HCT116 (cell line): Measurements from ENCODE around the gene MARVELD1. TPM values are rescaled to one million over a fixed set of nuclear protein-coding genes. Genes with fewer than 3 reads are reported as not detected.

ENCODE experiments used
- ATAC-seq: fragments of 200-7000 bp; cut with Tn5 transposase; 2 replicates; pipeline ENCODE4 v1.9.1; 2020; ENCODE audit warnings: mild to moderate bottlenecking, moderate library complexity
- BruUV-seq: library from RNA; stranded (reverse); fragments of 400-500 nt; replicated peaks from 2 replicates; lab custom pipeline; 2021; lab: Mats Ljungman, UMichigan
- CTCF ChIA-PET: fragments of 300-600 bp; sonication (Branson Sonifier 250); formaldehyde crosslinking; loops from one replicate; lab custom pipeline; 2021; ENCODE audit warnings: antibody characterized with exemption; lab: Charles Lee
- POLR2A ChIA-PET: fragments of 300-600, 350-600 bp; sonication (Branson Sonifier 250); formaldehyde crosslinking; loops from one replicate; lab custom pipeline; 2021; ENCODE audit warnings: antibody characterized with exemption; lab: Charles Lee
- RAD21 ChIA-PET, 2 experiments: fragments of 300-600 bp; sonication (Branson Sonifier 250); formaldehyde crosslinking; loops; one replicate each; lab custom pipeline; 2023; ENCODE audit warnings: low total read pairs in 2 of 2; ENCODE audit not compliant: uncharacterized antibody in 2 of 2, unreplicated experiment in 2 of 2, low non-redundant PET in 1 of 2; lab: Charles Lee
- DNase-seq: peaks from one replicate; pipeline ENCODE4 v3.0.0-alpha.2; 2010; ENCODE audit warnings: low read depth, low spot score
- H2AFZ ChIP-seq: fragments of 200-600 bp; shearing (Covaris generic), sonication (generic); 2 replicates; pipeline ENCODE4 v1.6.1; 2017; ENCODE audit warnings: low read depth, mixed run types, mixed read lengths, antibody characterized with exemption, low read length; ENCODE audit not compliant: poor library complexity, severe bottlenecking
- H3K27ac ChIP-seq: 2 replicates; pipeline ENCODE4 v1.5.1; 2012; ENCODE audit warnings: low read depth, low read length
- H3K27me3 ChIP-seq: fragments of 200-600 bp; sonication (generic); 2 replicates; pipeline ENCODE4 v1.6.1; 2016; ENCODE audit warnings: mixed run types, low read length, mixed read lengths; ENCODE audit not compliant: insufficient read depth
- H3K36me3 ChIP-seq, 2 experiments: fragments of 200-500 bp in 1 of 2; fragments of 200-600 bp in 1 of 2; sonication (Bioruptor generic) in 1 of 2; sonication (generic) in 1 of 2; 2 replicates each; pipeline versions ENCODE4 v1.5.1 to v1.6.1; 2014 to 2016; ENCODE audit warnings: low read length in 2 of 2, inconsistent platforms in 1 of 2, mixed read lengths in 1 of 2, mixed run types in 1 of 2; ENCODE audit not compliant: insufficient read depth in 2 of 2, control insufficient read depth in 1 of 2
- H3K4me1 ChIP-seq, 2 experiments: fragments of 200-600 bp in 1 of 2; sonication (generic) in 1 of 2; 2 replicates each; pipeline versions ENCODE4 v1.5.1 to v1.6.1; 2012 to 2017; ENCODE audit warnings: low read length in 2 of 2, inconsistent platforms in 1 of 2, mild to moderate bottlenecking in 1 of 2, mixed read lengths in 1 of 2, mixed run types in 1 of 2, moderate library complexity in 1 of 2; ENCODE audit not compliant: insufficient read depth in 2 of 2, control insufficient read depth in 1 of 2
- H3K4me2 ChIP-seq: fragments of 200-600 bp; sonication (generic); 2 replicates; pipeline ENCODE4 v1.6.1; 2017; ENCODE audit warnings: mixed run types, low read length, mixed read lengths
- H3K4me3 ChIP-seq, 2 experiments: fragments of 200-600 bp in 1 of 2; sonication (generic) in 1 of 2; replicated peaks in 1 of 2; 2 replicates each; pipeline ENCODE4 v1.5.1; 2011 to 2016; ENCODE audit warnings: low read length in 2 of 2, control low read depth in 1 of 2, low read depth in 1 of 2, mild to moderate bottlenecking in 1 of 2, mixed read lengths in 1 of 2, mixed run types in 1 of 2
- H3K79me2 ChIP-seq: fragments of 200-600 bp; sonication (generic); 2 replicates; pipeline ENCODE4 v1.6.1; 2017; ENCODE audit warnings: mild to moderate bottlenecking, mixed run types, low read length, moderate library complexity, mixed read lengths; ENCODE audit not compliant: insufficient read depth
- H3K9ac ChIP-seq: fragments of 200-600 bp; sonication (generic); 2 replicates; pipeline ENCODE4 v1.6.1; 2016; ENCODE audit warnings: low read length, mixed read lengths
- H3K9me2 ChIP-seq: fragments of 200-600 bp; sonication (generic), shearing (Covaris generic); 2 replicates; pipeline ENCODE4 v1.6.1; 2017; ENCODE audit warnings: mixed run types, mild to moderate bottlenecking, moderate library complexity; ENCODE audit not compliant: insufficient read depth
- H3K9me3 ChIP-seq, 2 experiments: fragments of 200-500 bp in 1 of 2; fragments of 200-600 bp in 1 of 2; sonication (Bioruptor generic) in 1 of 2; sonication (generic) in 1 of 2; 2 replicates each; pipeline ENCODE4 v1.6.1; 2014 to 2017; ENCODE audit warnings: low read length in 2 of 2, mixed read lengths in 2 of 2, inconsistent platforms in 1 of 2, low read depth in 1 of 2, mild to moderate bottlenecking in 1 of 2, mixed run types in 1 of 2, moderate library complexity in 1 of 2; ENCODE audit not compliant: control insufficient read depth in 1 of 2, insufficient read depth in 1 of 2
- H4K20me1 ChIP-seq: fragments of 200-600 bp; sonication (generic), shearing (Covaris generic); 2 replicates; pipeline ENCODE4 v1.6.1; 2017; ENCODE audit warnings: mixed run types, mild to moderate bottlenecking, moderate library complexity; ENCODE audit not compliant: insufficient read depth
- CBX3 ChIP-seq: IDR thresholded peaks from 2 replicates; pipeline ENCODE4 v1.6.1; 2012; ENCODE audit warnings: low read depth
- CEBPB ChIP-seq: IDR thresholded peaks from 2 replicates; pipeline ENCODE4 v1.6.1; 2012; ENCODE audit warnings: low read depth
- EGR1 ChIP-seq: IDR thresholded peaks from 2 replicates; pipeline ENCODE4 v1.6.1; 2012; ENCODE audit warnings: low read depth
- ELF1 ChIP-seq: IDR thresholded peaks from 2 replicates; pipeline ENCODE4 v1.6.1; 2012; ENCODE audit warnings: low read depth, borderline replicate concordance
- EZH2 ChIP-seq: fragments of 200-600 bp; sonication (generic); IDR thresholded peaks from 2 replicates; pipeline ENCODE4 v1.6.1; 2017; ENCODE audit warnings: antibody characterized with exemption, mixed run types
- EZH2phosphoT487 ChIP-seq: fragments of 200-600 bp; IDR thresholded peaks from 2 replicates; pipeline ENCODE4 v1.6.1; 2018; ENCODE audit warnings: antibody characterized with exemption, borderline replicate concordance
- FOSL1 ChIP-seq: IDR thresholded peaks from 2 replicates; pipeline ENCODE4 v1.6.1; 2012; ENCODE audit warnings: low read depth
- JUND ChIP-seq: IDR thresholded peaks from 2 replicates; pipeline ENCODE4 v1.6.1; 2012
- POLR2A ChIP-seq: IDR thresholded peaks from 2 replicates; pipeline ENCODE4 v1.7.0; 2011; ENCODE audit warnings: borderline replicate concordance; ENCODE audit not compliant: insufficient read depth, insufficient read length; ENCODE audit errors: extremely low read depth
- POLR2AphosphoS5 ChIP-seq: IDR thresholded peaks from 2 replicates; pipeline ENCODE4 v1.6.1; 2011; ENCODE audit warnings: mild to moderate bottlenecking, low read depth, low read length, moderate library complexity
- RAD21 ChIP-seq: IDR thresholded peaks from 2 replicates; pipeline ENCODE4 v1.6.1; 2012; ENCODE audit warnings: low read depth, mild to moderate bottlenecking
- SP1 ChIP-seq: IDR thresholded peaks from 2 replicates; pipeline ENCODE4 v1.6.1; 2012; ENCODE audit warnings: low read depth
- TCF7L2 ChIP-seq: IDR thresholded peaks from 2 replicates; pipeline ENCODE4 v1.7.0; 2011; ENCODE audit warnings: borderline replicate concordance, inconsistent platforms; ENCODE audit not compliant: insufficient read depth, insufficient read length; ENCODE audit errors: extremely low read depth
- YY1 ChIP-seq: IDR thresholded peaks from 2 replicates; pipeline ENCODE4 v1.6.1; 2011; ENCODE audit warnings: low read length, low read depth, moderate library complexity, mild to moderate bottlenecking; ENCODE audit not compliant: insufficient replicate concordance; ENCODE audit errors: extremely low read depth
- ZFX ChIP-seq: fragments of 450-650 bp; IDR thresholded peaks from 2 replicates; pipeline ENCODE4 v1.6.1; 2017
- ZNF274 ChIP-seq: fragments of 200-500 bp; sonication (Bioruptor generic); IDR thresholded peaks from 2 replicates; pipeline ENCODE4 v1.6.1; 2014; ENCODE audit warnings: mild to moderate bottlenecking, low read depth, low read length, inconsistent platforms
- intact Hi-C: fragments of 100-400 bp; cut with micrococcal nuclease; formaldehyde crosslinking; loops from 2 replicates; pipeline ENCODE4 v1.10.0; 2022
- total RNA-seq: library from RNA; stranded (reverse); gene quantifications from one replicate; pipeline ENCODE4 v1.2.1, GENCODE V29; 2021; ENCODE audit not compliant: unreplicated experiment
- TF ChIP-seq, protein P1 (sequence below), 3 experiments: fragments of 200-600 bp in 1 of 3; sonication (generic) in 1 of 3; IDR thresholded peaks in 2 of 3; conservative IDR thresholded peaks in 1 of 3; 2 replicates each; pipeline ENCODE4 v1.5.1; 2012 to 2017; ENCODE audit warnings: low read depth in 2 of 3, low read length in 2 of 3, antibody characterized with exemption in 1 of 3, borderline replicate concordance in 1 of 3, control low read depth in 1 of 3, mild to moderate bottlenecking in 1 of 3, mixed read lengths in 1 of 3, mixed run types in 1 of 3, moderate library complexity in 1 of 3; ENCODE audit not compliant: insufficient read depth in 1 of 3
- TF ChIP-seq, protein P2 (sequence below): IDR thresholded peaks from 2 replicates; pipeline ENCODE4 v1.6.1; 2011; ENCODE audit warnings: mild to moderate bottlenecking, low read length, moderate library complexity; ENCODE audit not compliant: insufficient replicate concordance; ENCODE audit errors: extremely low read depth
- TF ChIP-seq, protein P3 (sequence below): IDR thresholded peaks from 2 replicates; pipeline ENCODE4 v1.6.1; 2012; ENCODE audit warnings: low read depth

MARVELD1 gene
- total RNA-seq, 1 experiment from 2014 or later = 36.1 TPM

GRCh38 chr10:97676770-97677581 lies 36.6 kb upstream of the MARVELD1 start:
- ATAC-seq = peak; percentile 86
- RAD21 ChIA-PET = no interaction called here
- no peaks in the 10 kb centered on the region for H3K9me3 ChIP-seq
- TF ChIP-seq EZH2phosphoT487 = no peak
- no peak for TF ChIP-seq ZNF274
- no peak for TF ChIP-seq EGR1
- TF ChIP-seq, protein P1, sequence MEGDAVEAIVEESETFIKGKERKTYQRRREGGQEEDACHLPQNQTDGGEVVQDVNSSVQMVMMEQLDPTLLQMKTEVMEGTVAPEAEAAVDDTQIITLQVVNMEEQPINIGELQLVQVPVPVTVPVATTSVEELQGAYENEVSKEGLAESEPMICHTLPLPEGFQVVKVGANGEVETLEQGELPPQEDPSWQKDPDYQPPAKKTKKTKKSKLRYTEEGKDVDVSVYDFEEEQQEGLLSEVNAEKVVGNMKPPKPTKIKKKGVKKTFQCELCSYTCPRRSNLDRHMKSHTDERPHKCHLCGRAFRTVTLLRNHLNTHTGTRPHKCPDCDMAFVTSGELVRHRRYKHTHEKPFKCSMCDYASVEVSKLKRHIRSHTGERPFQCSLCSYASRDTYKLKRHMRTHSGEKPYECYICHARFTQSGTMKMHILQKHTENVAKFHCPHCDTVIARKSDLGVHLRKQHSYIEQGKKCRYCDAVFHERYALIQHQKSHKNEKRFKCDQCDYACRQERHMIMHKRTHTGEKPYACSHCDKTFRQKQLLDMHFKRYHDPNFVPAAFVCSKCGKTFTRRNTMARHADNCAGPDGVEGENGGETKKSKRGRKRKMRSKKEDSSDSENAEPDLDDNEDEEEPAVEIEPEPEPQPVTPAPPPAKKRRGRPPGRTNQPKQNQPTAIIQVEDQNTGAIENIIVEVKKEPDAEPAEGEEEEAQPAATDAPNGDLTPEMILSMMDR (IDR thresholded peaks at IDR 0.05 in 2 of 3, conservative IDR thresholded peaks at IDR 0.05 in 1 of 3; ENCODE audit: borderline replicate concordance in 1 of 3, insufficient read depth in 1 of 3, low read depth in 2 of 3, low read length in 2 of 3) = peak; percentile 71 to 88 (median 85)
- TF ChIP-seq CBX3 = no peak
- no peak for TF ChIP-seq ELF1
- no peak for TF ChIP-seq POLR2A
- no peak for TF ChIP-seq TCF7L2
- TF ChIP-seq, protein P2, sequence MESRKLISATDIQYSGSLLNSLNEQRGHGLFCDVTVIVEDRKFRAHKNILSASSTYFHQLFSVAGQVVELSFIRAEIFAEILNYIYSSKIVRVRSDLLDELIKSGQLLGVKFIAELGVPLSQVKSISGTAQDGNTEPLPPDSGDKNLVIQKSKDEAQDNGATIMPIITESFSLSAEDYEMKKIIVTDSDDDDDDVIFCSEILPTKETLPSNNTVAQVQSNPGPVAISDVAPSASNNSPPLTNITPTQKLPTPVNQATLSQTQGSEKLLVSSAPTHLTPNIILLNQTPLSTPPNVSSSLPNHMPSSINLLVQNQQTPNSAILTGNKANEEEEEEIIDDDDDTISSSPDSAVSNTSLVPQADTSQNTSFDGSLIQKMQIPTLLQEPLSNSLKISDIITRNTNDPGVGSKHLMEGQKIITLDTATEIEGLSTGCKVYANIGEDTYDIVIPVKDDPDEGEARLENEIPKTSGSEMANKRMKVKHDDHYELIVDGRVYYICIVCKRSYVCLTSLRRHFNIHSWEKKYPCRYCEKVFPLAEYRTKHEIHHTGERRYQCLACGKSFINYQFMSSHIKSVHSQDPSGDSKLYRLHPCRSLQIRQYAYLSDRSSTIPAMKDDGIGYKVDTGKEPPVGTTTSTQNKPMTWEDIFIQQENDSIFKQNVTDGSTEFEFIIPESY = no peak
- TF ChIP-seq JUND = no peak
- TF ChIP-seq EZH2 = no peak
- no peak for TF ChIP-seq FOSL1
- TF ChIP-seq, protein P3, sequence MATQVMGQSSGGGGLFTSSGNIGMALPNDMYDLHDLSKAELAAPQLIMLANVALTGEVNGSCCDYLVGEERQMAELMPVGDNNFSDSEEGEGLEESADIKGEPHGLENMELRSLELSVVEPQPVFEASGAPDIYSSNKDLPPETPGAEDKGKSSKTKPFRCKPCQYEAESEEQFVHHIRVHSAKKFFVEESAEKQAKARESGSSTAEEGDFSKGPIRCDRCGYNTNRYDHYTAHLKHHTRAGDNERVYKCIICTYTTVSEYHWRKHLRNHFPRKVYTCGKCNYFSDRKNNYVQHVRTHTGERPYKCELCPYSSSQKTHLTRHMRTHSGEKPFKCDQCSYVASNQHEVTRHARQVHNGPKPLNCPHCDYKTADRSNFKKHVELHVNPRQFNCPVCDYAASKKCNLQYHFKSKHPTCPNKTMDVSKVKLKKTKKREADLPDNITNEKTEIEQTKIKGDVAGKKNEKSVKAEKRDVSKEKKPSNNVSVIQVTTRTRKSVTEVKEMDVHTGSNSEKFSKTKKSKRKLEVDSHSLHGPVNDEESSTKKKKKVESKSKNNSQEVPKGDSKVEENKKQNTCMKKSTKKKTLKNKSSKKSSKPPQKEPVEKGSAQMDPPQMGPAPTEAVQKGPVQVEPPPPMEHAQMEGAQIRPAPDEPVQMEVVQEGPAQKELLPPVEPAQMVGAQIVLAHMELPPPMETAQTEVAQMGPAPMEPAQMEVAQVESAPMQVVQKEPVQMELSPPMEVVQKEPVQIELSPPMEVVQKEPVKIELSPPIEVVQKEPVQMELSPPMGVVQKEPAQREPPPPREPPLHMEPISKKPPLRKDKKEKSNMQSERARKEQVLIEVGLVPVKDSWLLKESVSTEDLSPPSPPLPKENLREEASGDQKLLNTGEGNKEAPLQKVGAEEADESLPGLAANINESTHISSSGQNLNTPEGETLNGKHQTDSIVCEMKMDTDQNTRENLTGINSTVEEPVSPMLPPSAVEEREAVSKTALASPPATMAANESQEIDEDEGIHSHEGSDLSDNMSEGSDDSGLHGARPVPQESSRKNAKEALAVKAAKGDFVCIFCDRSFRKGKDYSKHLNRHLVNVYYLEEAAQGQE = no peak
- TF ChIP-seq RAD21 = peak; percentile 87
- TF ChIP-seq CEBPB = no peak
- no peak for TF ChIP-seq ZFX
- peak; percentile 14 for TF ChIP-seq YY1
- TF ChIP-seq SP1 = no peak
- peak; percentile 42; the same call in 1 of the 2 replicates for TF ChIP-seq POLR2AphosphoS5

More at GRCh38 chr10:97676770-97677581, 36.6 kb upstream of the MARVELD1 start:
- Histone ChIP-seq H3K4me1 (peaks cover 0 to 15% of the 10 kb centered on the region in 2 experiments; a peak in 3 of 4 replicates), H3K79me2 (peaks cover 12% of the 10 kb centered on the region), H3K36me3 (peaks cover 7 to 42% of the 10 kb centered on the region in 2 experiments; a peak in 2 of 4 replicates), H3K9ac (no peak overlapping the region), H2AFZ (no peak overlapping the region), H3K4me2 (no peak overlapping the region), H4K20me1 (no peaks in the 10 kb centered on the region), H3K9me2 (no peaks in the 10 kb centered on the region), H3K27me3 (no peaks in the 10 kb centered on the region), H3K4me3 (no peak overlapping the region), H3K27ac (0 out of 2 replicates have a peak overlapping the region, but pooled peaks have one; percentile 20)
- TSS peak; percentile 20 for BruUV-seq
- ChIA-PET POLR2A (interaction anchor here (1.8 kb wide), 1 partner anchor 10 kb away, joined by 8 read pairs; the partner anchor contains the start of gene AVPI1), CTCF (interaction anchor here (0.7 to 3.2 kb wide), 10 partner anchors 10 to 364 kb away, joined by 3 to 25 read pairs (median 6); partner anchors contain the start of genes ANKRD2, AVPI1 and MARVELD1)
- intact Hi-C loops = loop anchor here (1.0 to 2.0 kb wide), 2 partner anchors 24 to 54 kb away; no protein-coding TSS in a partner anchor
- DNase-seq = no peak
